Ramos (cell line): ENCODE measurements around the gene CFAP157.

Experiments used
- in situ Hi-C: fragments of 300-500 bp; cut with MboI; formaldehyde crosslinking; loops from one replicate; pipeline ENCODE4 v1.14.3; 2022; ENCODE audit warnings: low sequenced_read_pairs; ENCODE audit not compliant: unreplicated experiment

Gene CFAP157

DNA sequence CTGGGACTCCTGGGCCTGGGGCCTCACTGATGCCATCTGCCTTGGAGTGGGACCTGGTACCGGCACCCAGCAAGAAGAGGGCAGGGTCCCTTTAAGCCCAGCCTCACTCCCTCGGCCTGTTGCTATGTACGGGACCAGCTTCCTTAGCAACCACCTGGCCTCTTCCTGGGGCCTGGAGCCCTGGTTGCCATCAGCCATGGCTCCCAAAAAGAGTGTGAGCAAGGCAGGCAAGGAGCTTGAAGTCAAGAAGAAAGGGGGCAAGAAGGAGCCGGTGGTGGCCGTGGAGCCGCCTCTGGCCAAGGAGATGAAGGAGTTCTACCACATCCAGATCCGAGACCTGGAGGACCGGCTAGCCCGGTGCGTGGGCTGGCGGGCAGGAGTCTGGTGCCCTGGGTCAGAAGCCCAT lies at the start of gene CFAP157:
Gene CFAP157, plus strand, starts transcription at position 153 of the 406 bp plus-strand sequence. Its CDS starts 44 bp downstream, at position 197.
- in situ Hi-C loops, result no loop called here

DNA sequence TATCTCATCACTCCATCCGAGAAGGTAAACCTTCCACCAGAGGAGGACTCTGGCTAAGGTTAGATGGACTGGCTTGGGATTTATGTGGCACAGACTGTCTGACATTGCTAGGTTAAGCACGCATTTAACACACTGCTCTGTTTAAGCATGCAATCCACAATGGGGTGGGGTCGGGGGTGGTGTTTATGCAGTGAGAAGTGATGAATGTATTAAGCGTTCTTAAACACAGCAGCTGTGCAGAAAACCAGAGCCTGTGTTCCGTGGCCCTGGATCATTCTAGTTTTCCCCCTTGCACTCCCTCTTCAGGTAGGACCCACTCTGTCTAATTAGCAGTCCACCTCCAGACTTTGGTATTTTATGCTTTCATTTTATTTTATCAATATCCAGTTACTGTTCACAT lies 48.4 kb upstream of the CFAP157 start:
- in situ Hi-C loops, result no loop called here

DNA sequence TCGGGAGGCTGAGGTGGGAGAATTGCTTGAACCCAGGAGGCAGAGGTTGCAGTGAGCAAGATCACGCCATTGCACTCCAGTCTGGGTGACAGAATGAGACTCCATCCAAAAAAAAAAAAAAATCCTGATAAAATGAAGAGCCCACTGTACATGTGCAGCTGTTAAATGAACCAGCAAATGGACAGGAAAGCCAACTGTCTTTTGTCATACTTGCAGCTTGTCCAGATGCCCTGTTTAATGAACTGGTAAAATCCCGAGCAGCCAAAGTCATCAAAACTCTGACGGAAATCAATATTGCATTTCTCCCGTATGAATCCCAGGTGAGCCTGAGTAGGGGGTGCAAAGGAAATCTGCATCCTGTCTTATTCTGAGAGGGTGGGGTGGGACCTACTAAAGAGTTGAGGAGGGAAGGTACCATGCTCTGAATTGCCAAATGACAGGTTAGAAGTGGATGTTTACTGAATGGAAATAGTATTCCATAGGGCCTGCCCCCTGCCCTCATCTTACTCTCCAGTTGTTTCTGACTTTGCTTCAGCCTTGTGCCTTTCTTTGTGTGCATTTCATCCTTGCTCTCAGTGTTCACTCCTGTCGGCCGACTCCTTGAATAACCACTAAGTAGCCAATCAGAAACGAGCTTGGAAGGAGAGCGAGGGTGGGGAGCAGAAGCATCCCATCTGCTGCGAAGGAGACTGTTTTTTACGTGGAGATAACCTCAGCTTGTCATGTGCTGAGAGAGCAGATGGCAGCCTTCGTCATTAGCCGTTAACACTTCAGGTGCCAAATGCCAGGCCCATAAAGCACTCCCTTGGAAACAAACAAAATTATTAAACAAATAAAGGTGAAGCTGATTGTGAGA lies 45.7 kb upstream of the CFAP157 start:
- in situ Hi-C loops, result no loop called here

DNA sequence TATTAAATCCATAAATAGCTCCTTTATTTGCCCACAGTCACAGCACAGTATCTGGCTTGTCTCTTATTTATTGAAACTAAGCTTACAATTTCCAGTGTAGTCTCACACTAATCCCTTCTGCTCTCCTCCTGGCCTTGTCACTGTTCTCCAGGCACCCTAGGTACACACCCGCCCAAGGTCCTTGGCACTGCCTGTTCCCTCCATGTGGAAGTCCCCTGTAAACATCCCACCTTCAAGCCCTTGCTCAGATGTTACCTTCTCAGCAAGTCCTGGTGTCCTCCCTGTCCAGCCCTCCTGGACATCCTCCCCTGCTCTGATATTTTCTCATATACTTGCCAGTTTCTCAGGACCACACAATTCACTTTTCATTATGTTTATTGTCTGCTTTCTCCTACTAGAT lies 44.2 kb upstream of the CFAP157 start:
- in situ Hi-C loops, result no loop called here

DNA sequence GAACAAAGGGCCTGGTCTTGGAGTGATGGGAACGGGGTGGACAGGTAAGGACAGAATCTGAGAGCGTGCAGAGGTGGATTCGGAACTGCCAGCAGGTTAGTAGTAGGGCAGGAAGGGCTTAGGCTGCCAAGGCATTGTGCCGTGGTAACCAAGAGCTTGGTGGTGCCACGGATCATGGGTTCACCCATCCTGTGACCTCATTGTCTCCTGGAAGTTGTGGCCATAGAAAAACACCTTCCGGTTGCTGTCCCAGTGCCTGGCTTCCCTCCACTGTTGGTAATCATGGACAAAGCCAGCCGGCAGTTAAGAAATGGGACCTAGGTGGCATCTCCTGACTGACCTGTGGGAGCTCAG lies 42.5 kb upstream of the CFAP157 start:
- in situ Hi-C loops, result no loop called here

DNA sequence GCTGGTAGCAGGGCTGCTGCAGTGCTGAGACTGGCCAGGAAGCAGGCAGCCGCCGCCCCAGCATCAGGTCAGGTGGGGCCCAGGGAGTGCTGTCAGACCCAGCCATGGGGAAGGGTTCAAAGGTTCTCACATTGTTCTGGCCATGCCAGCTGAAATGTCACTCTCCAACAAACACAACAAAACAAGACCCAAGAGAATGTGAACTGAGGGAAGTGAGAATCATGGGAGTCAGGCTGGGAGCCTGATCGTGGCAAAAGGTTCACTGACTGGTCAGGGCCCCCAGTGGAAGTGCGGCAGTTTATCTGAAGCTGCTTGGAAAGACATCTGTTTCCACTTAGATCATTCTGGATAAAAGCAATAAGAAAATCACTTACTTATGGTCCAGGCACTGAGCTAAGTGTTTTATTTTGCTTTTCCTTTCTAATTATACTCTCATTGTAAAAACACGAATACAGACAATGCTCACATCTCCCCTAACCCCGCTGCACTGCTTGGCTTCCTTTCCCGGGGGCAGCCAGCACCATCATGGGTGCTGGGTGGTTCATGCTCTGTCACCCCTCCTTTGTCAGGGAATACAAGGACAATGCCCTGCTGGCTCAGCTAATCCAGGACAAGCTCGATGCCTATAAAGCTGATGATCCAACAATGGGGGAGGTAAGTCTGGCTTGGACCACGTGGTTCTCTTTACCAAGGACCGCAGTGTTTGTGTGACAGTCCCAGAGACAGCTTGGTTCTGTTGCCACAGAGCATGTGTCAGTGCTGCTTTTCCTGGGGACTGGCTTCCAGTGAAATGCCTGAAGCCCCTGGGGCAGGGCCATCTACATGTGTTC lies 41.9 kb upstream of the CFAP157 start:
- in situ Hi-C loops, result no loop called here

DNA sequence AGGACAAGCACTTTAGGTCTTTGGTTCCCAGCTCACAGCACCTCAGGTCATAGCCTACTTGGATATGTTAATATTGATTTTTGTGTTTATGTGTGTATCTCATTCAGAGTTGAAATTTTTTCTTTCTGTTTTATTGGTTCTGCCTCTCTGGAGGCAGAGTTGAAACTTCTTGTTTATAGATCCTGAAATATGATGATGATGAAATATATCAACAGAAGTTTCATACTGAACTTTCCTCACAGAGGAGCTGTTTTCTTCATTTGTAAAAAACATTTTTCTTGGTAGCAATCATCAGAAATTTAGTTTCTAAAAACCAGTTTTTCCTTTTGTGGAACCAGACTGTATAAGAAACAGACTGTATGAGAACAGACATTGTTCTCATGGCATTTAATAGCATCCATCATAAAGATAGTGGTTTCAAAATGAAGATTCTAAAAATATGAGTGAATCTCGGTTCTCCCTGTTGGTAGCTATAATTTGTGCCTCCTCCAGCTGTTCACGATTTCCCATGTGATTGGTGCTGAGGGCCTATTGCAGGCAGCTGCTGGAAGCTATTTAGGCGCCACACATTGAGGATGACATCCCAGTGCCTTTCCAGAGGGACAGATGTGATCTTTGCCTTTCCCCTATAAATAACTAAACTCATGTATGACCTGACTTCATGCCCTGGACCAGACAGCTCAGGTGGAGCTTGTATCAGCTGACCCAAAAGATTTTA lies 39.5 kb upstream of the CFAP157 start:
- in situ Hi-C loops, result no loop called here

DNA sequence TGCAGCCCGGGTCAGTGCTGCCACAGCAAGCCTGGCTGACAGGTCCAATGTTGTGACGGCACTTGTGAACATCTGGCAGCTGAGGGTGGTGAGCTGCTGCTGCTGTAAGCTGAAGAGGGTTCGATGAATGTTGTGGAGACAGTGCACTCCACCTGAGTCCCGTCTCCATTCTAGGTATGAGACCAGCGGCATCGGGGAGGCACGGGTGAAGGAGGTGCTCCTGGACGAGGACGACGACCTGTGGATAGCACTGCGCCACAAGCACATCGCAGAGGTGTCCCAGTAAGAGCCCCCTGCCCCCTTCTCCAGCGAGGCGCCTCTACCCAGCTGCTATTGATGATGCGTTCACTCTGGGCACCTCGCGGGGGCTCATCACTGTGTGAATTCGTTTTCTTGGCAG lies 38.9 kb upstream of the CFAP157 start:
- in situ Hi-C loops, result no loop called here

DNA sequence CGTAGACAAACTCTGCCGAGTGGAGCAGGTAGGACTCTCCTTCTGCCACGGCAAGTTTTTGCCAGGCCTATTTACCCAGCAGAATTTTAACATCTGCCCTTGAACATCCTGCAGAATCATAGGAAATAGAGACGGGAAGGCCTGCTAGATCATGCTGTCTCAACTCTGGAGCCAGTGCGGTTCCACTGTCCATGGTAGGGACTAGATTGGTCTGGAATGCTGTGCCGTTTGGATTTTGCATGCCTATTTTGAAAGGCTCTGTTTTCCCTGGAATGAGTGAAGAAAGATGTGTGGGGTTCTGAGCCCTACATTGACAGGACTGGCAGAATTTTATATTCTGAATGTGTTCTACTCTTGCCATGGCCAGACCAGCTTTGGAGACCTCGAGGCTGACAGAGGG lies 33.6 kb upstream of the CFAP157 start:
- in situ Hi-C loops, result no loop called here

DNA sequence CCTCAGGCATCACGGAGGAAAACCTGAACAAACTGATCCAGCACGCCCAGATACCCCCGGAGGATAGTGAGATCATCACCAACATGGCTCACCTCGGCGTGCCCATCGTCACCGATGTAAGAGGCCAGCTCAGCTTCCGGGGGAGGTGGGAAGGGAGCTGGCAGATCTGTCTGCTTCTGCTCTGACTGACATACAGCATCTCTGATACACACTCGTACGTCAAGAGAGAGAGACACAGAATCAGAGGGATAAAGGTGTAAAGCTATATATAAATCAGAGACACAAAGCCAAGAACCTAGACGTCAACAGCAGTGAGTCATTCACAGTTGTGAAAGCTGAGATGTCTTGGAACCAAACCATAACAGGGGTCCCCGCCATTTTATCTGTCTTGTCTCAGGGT lies 30.1 kb upstream of the CFAP157 start:
- in situ Hi-C loops, result no loop called here

DNA sequence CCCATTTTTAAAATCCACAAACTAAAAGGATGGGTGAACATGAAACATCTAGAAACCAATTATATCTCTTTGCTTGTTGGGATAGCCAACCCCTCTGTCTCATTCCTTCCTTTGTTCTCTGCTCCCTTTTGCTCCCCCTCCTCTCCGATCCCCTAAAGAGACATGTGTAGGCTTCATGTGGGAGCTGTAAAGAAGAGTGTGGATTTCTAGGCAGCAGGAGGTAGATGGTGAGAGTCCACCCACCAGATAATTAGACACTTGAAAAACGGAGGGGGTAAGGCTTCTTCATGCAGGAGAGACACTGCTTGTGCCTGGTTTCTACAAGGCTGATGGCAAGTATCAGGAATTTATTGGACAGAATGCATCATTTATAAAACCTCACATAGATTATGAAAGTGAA lies 27.3 kb upstream of the CFAP157 start:
- in situ Hi-C loops, result no loop called here

DNA sequence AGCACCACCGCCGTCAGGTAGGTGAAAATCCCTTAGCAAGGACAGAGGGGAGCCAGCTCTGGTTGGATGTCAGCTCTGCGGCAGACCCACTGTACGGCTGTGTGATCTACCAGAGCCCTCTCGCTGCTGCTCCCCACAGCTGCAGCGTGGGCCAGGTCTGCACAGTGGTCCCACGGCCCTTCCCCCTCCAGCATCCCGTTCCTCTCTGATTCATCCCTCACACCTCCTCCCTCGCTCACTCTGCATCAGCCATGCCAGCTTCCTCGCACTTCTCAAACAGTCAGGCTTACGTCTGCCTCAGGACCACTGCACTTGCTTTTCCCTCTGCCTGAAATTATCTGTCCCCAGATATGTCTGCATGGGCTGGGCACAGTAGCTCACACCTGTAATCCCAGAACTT lies 26.6 kb upstream of the CFAP157 start:
- in situ Hi-C loops, result no loop called here

DNA sequence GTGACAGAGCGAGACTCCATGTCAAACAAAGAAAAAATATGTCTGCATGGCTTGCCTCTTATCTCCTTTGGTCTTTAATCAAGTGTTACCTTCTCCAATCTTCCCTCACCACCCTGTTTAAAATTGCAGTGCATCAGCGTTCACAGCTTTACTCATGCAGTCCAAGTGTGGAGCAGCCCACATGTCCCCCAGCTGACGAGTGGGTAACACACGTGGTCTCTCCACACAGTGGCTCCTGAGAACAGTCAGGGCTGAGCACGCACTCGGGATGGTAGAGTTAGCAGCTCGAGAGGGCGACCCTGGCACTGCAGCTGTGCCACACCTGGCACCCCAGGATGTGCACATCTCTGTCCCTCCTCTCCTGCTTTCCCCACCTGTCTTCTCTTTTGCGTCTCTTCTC lies 25.9 kb upstream of the CFAP157 start:
- in situ Hi-C loops, result no loop called here

DNA sequence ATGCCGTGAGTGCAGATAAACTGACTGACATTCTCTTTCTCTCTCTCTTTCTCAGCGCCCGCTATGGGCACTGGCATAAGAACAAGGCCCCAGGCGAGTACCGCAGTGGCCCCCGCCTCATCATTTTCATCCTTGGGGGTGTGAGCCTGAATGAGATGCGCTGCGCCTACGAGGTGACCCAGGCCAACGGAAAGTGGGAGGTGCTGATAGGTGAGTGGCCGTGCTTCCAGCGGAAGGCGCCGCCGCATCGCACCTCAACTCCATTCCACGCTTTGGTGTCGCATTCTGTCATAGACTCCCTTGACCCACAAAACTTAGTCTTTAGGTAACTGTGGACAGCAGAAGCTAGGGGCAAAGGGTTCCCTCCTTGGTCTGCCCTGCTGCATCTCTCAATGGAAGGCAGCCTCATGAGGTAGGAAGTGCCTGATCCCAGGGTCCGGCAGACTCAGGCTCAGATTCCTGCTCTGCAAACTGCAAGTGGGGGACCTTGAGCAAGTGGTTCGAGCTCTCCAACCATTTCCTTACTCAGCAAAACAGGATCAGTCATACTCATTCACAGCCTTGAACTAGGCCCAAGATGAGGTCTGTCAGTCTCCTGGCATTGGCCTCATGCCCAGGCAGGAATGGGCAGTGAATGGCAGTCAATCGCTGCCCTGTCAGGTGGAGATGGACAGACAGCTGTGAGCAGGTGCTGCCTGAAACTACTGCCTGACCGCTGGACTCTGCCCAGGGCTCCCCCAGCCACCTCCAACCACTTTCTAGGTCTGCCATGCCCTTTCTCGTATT lies 24.2 kb upstream of the CFAP157 start:
- in situ Hi-C loops, result no loop called here

DNA sequence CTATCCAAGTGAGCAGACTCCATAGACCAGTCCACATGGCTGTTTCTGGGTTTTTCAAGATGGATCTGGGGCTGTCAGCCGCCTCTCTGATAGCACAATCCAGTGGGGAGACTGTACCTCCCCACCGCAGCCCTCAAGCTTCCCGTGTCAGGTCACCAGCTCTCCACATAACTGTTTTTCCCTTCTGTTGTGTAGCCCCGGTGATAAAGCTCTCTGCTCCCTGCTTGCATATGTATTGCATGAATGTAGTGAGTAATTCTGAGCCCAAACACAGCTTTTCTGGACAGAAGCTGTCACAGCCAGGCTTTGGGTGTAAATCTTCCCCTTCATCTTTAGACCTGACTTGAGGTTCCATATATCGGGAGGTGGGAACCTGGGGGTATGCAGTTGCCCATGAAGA lies 23.1 kb upstream of the CFAP157 start:
- in situ Hi-C loops, result no loop called here

DNA sequence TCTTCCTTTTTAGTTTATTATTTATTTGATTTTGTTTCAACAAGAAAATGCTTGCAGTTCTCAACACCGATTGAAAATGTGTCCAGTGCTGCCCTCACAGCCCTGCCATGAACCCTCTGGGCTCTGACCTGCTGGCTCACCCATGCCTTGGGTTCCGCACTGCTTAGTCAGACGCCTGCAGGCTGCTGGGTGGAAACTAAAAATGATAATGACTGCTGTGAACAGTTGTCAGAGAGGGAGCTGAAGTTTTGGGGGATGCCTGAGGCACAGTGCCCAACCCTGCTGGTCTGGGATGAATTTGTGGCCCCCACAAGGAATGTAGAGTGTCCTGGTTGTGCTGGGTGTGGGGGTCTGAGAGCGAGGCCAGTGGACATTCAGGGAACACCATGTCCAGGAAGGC lies 22.2 kb upstream of the CFAP157 start:
- in situ Hi-C loops, result no loop called here

DNA sequence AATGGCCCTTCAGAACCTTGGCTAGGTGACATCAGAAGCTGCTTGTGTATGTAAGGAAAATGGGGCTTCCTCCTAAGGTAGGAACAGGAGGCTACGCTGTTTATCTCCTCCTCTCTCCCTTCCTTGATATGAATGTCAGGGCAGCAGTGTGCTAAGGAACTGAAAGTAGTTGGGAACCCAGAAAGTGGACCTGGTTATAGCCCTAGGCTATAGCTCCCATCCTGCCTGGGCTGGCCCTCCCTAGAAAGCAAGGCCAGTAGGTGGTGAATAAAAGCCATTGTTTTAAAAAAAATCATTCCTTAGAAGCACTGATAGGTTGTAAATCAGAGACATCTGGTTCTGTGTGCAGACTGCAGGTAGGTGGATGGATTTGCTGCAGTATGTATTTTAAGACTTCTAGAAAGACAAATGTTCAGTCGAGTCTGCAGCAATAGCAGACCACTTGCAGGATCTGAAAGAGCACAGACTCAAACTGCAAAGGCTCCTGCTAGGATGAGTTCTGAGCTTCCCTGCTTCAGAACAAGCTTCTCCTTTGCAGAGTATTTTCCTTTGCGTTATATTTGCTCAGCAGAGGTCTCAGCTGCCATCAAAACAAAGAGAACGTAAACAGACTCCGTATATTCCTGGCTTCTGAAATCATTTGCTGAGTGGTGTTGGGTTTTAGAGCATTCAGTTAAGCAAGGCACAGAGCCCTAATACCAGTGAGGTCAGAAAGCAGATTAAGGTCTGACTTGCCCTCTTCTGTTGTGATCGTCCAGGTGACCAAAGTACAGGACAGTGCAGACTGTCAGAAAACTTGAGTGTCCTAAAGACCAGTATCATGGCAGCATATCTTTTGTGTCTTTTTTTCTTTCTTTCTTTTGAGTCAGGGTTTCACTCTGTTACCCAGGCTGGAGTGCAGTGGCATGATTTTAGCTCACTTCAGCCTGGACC lies 20.1 kb upstream of the CFAP157 start:
- in situ Hi-C loops, result no loop called here

DNA sequence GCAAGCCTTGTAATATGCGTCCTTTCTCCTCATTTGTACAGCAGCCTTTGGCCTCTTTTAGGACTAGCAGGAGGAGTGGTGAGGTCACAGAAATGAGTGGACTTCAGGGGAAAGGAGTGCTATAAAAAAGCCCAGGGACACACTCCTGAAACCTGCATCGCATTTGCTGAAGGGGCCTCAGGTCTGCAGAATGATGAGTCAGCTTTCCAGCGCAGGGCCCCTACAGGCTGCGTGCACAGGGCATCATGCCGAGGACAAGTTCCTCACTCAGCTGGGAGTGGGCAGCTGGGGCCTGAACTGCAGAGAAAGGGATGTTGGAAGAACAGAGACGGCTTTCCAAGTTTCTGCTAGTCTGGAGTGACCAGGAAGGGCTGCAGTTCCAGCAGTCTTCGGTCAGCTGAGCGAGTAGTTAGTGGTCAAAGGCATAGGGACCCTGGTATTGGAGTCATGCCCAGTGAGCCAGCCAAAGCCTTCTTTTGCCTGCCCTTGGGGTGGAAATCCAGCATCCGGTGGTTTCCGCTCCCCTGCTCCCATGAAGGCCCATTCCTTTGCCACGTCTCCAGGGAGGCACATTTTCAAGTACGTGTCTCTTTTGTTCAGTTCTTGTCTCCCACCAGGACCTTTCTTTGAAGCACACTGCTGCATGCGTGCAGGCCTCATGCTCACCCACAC lies 17.3 kb upstream of the CFAP157 start:
- in situ Hi-C loops, result no loop called here

DNA sequence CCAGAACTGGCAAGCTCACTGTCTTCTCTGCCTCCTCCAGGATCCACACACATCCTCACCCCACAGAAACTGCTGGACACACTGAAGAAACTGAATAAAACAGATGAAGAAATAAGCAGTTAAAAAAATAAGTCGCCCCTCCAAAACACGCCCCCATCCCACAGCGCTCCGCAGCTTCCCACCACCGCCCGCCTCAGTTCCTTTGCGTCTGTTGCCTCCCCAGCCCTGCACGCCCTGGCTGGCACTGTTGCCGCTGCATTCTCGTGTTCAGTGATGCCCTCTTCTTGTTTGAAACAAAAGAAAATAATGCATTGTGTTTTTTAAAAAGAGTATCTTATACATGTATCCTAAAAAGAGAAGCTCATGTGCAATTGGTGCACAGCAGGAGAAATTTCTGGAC lies 16.1 kb upstream of the CFAP157 start:
- in situ Hi-C loops, result no loop called here
